ENCODE results near the gene AP1G1.

DNA sequence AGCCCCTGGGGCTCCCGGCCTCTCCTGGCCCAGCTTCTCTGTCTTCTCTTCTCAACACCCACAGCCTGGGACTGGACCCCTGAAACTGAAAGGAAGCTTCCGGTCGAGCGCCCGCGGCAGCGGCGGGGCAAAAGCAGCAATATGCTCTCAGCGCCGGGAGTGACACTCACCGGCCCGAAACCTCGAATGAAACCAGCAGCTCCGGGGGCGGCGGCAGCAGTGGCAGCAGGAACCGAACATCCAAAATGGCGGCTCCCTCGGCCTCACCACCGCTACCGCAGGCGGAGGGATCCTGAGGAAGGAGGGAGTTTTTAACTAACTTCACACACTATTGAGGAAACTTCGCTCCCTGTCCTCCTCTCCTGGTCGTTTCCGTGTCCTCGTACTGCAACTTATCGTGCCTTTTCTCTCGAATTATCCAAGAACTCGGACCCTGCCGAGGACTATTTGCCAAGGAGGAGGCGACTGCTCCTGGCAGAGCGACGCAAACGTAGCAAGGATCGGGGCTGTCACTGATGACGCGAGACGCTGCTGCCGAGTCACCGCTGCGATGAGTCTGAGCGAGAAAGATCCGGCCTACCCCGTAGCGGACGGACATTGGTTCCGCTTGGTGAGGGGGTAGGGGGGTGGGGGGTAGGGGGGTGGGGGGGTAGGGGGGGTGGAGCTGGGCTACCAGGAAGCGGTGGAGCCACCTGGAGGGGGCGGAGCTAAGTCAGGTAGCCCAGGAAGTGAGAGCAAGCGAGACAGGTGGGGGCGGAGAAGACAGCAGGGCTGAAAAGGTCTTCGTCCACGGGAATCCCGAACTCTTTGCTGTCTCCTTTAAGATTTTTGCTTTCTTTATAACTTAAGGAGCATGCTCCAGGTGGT lies at the start of gene AP1G1:
- TF ChIP-seq, protein P1, sequence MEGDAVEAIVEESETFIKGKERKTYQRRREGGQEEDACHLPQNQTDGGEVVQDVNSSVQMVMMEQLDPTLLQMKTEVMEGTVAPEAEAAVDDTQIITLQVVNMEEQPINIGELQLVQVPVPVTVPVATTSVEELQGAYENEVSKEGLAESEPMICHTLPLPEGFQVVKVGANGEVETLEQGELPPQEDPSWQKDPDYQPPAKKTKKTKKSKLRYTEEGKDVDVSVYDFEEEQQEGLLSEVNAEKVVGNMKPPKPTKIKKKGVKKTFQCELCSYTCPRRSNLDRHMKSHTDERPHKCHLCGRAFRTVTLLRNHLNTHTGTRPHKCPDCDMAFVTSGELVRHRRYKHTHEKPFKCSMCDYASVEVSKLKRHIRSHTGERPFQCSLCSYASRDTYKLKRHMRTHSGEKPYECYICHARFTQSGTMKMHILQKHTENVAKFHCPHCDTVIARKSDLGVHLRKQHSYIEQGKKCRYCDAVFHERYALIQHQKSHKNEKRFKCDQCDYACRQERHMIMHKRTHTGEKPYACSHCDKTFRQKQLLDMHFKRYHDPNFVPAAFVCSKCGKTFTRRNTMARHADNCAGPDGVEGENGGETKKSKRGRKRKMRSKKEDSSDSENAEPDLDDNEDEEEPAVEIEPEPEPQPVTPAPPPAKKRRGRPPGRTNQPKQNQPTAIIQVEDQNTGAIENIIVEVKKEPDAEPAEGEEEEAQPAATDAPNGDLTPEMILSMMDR (IDR thresholded peaks at IDR 0.05; ENCODE audit: insufficient read depth, low read length, poor library complexity, severe bottlenecking) = no peak
- no peak for TF ChIP-seq EZH2phosphoT487 (conservative IDR thresholded peaks at IDR 0.05; ENCODE audit: low read length)

All from SU-DHL-6 (cell line).